ENCODE data around the gene OR2A14. TPM values are rescaled to one million over a fixed set of nuclear protein-coding genes. Genes with fewer than 3 reads are reported as not detected.

OR2A14 gene
- total and polyA plus RNA-seq, 2 of the 4 experiments (the other 2 are of a cell fraction): not detected

- TF ChIP-seq SMC3 (IDR thresholded peaks at IDR 0.05; ENCODE audit: low read depth, low read length) (no peak), CTCF (conservative IDR thresholded peaks at IDR 0.05; ENCODE audit: low read depth, low read length) (no peak), POLR2A (IDR thresholded peaks at IDR 0.05; ENCODE audit: low read depth, low read length) (no peak), CHD1 (IDR thresholded peaks at IDR 0.05; ENCODE audit: low read depth, low read length) (no peak), NFE2L2 (IDR thresholded peaks at IDR 0.05; ENCODE audit: low read depth, low read length) (no peak), RFX5 (IDR thresholded peaks at IDR 0.05; ENCODE audit: low read depth, low read length) (no peak), BHLHE40 (IDR thresholded peaks at IDR 0.05; ENCODE audit: low read depth, low read length) (no peak), RCOR1 (IDR thresholded peaks at IDR 0.05; ENCODE audit: insufficient replicate concordance, low read length) (no peak), MAZ (IDR thresholded peaks at IDR 0.05; ENCODE audit: borderline replicate concordance, low read depth, low read length) (no peak)
- Histone ChIP-seq H3K36me3 (ENCODE audit: control insufficient read depth, insufficient read depth, low read length) (no peaks in the 10 kb centered on the region), H2BK20ac (ENCODE audit: low read depth, low read length) (no peak overlapping the region), H2BK15ac (ENCODE audit: low read depth, low read length) (no peak overlapping the region), H3K14ac (replicated peaks; ENCODE audit: low read depth, low read length) (no peak overlapping the region), H3K23ac (ENCODE audit: low read depth, low read length) (no peak overlapping the region), H4K20me1 (ENCODE audit: insufficient read depth, low read length) (no peaks in the 10 kb centered on the region), H3K79me1 (ENCODE audit: low read depth in 1 of 2, low read length in 2 of 2) (no peaks in the 10 kb centered on the region), H3K9me3 (ENCODE audit: control insufficient read depth, insufficient read depth, low read length) (no peaks in the 10 kb centered on the region), H2BK5ac (ENCODE audit: low read depth, low read length, poor library complexity, severe bottlenecking) (no peak overlapping the region), H3K9me1 (ENCODE audit: insufficient read depth, low read length) (no peaks in the 10 kb centered on the region), H3K4ac (ENCODE audit: low read depth, low read length) (no peak overlapping the region), H2AFZ (replicated peaks; ENCODE audit: low read length, poor library complexity) (no peak overlapping the region), H4K8ac (ENCODE audit: low read depth in 2 of 2, low read length in 2 of 2) (no peak overlapping the region), H4K91ac (ENCODE audit: insufficient read depth, low read depth, low read length) (no peak overlapping the region), H3K56ac (ENCODE audit: extremely low read depth, insufficient read depth, low read length) (no peak overlapping the region), H3K4me3 (ENCODE audit: insufficient read depth, low read depth, low read length) (no peak overlapping the region), H2BK120ac (ENCODE audit: low read depth, low read length) (no peak overlapping the region), H3K27me3 (ENCODE audit: control insufficient read depth, insufficient read depth, low read length) (no peaks in the 10 kb centered on the region), H3K18ac (ENCODE audit: low read depth, low read length) (no peak overlapping the region), H4K5ac (ENCODE audit: low read depth, low read length) (no peak overlapping the region), H2AK5ac (ENCODE audit: low read depth, low read length) (no peak overlapping the region), H2AK9ac (replicated peaks; ENCODE audit: low read depth, low read length, poor library complexity) (no peak overlapping the region), H3K4me2 (ENCODE audit: low read depth, low read length) (no peak overlapping the region), H3K9ac (ENCODE audit: low read depth, low read length) (no peak overlapping the region), H3K4me1 (ENCODE audit: control insufficient read depth, insufficient read depth, low read length) (no peaks in the 10 kb centered on the region), H3K27ac (ENCODE audit: insufficient read depth, low read length) (no peak overlapping the region)
- ATAC-seq (ENCODE audit: low read depth) (no peak), DNase-seq (no peak)
- ChIA-PET POLR2A (ENCODE audit: unreplicated experiment) (no interaction called here), CTCF (interaction anchor here (1.2 kb wide), 1 partner anchor 23 kb away, joined by 3 read pairs; no protein-coding TSS in a partner anchor)
- intact Hi-C loops (cut with micrococcal nuclease) (no loop called here), in situ Hi-C loops (cut with MboI; ENCODE audit: low sequenced_read_pairs) (no loop called here), dilution Hi-C loops (cut with HindIII; ENCODE audit: low sequenced_read_pairs, unreplicated experiment) (no loop called here)
- no TSS peak for BruUV-seq (replicated peaks)
These were observed 17.8 kb upstream of the OR2A14 start for GRCh38 chr7:144105211-144105610.
